WERI-Rb-1 (cell line): ENCODE results near the gene TMX1.
A peak's percentile ranks its signal among the peaks of the same experiment; 100 is the strongest.
"Not testable (repeated sequence)": the region's sequence is repeated elsewhere in the genome, so short reads cannot be mapped to it uniquely, and the experiment has no call there.

Experiments
- DNase-seq: peaks from one replicate; pipeline ENCODE4 v3.0.0-alpha.2; 2020
- H3K27ac ChIP-seq: fragments of 250-450 bp; sonication (Bioruptor Pico); 2 replicates; pipeline ENCODE4 v1.5.1; 2020; ENCODE audit warnings: mild to moderate bottlenecking, moderate library complexity
- H3K27me3 ChIP-seq: fragments of 250-450 bp; sonication (Bioruptor Pico); 2 replicates; pipeline ENCODE4 v1.5.1; 2021; ENCODE audit warnings: mild to moderate bottlenecking, low read depth, moderate library complexity; ENCODE audit not compliant: insufficient read depth, severe bottlenecking
- H3K36me3 ChIP-seq: fragments of 250-450 bp; sonication (Bioruptor Pico); 2 replicates; pipeline ENCODE4 v1.5.1; 2020; ENCODE audit warnings: mild to moderate bottlenecking, moderate library complexity
- H3K4me3 ChIP-seq: 2 replicates; pipeline ENCODE4 v1.5.1; 2011; ENCODE audit warnings: low read depth, mild to moderate bottlenecking, control low read depth, low read length
- H3K9me3 ChIP-seq: fragments of 250-450 bp; sonication (Bioruptor Pico); 2 replicates; pipeline ENCODE4 v1.5.1; 2021; ENCODE audit warnings: mild to moderate bottlenecking, moderate library complexity; ENCODE audit not compliant: severe bottlenecking
- TF ChIP-seq, protein P1 (sequence below): IDR thresholded peaks from 2 replicates; pipeline ENCODE4 v1.5.1; 2011; ENCODE audit warnings: low read depth, mild to moderate bottlenecking, control low read depth, inconsistent platforms, low read length

The TMX1 gene

DNA sequence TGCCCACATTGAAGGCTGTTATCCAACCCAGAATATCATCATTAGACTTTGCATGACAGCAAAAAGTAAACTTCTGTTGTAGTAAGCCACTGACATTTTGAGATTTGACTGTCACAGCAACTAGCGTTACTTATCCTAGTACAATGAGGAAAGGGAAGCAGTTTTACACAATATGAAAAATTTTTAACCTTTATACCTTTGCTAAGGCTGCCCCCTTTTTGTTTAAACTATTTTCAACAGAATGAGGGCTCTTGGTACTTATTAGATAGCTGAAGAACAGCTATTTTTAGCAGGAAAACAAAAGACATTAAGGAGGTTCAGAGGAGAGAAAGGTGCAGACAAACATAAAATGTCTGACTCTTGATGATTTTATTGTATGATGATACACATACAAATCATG, 23.4 kb upstream of the TMX1 start:
- Histone ChIP-seq H3K36me3 (no peaks in the 10 kb centered on the region), H3K27me3 (no peaks in the 10 kb centered on the region), H3K27ac (no peak overlapping the region), H3K4me3 (no peak overlapping the region), H3K9me3 (no peaks in the 10 kb centered on the region)
- no peak for DNase-seq
- TF ChIP-seq, protein P1, sequence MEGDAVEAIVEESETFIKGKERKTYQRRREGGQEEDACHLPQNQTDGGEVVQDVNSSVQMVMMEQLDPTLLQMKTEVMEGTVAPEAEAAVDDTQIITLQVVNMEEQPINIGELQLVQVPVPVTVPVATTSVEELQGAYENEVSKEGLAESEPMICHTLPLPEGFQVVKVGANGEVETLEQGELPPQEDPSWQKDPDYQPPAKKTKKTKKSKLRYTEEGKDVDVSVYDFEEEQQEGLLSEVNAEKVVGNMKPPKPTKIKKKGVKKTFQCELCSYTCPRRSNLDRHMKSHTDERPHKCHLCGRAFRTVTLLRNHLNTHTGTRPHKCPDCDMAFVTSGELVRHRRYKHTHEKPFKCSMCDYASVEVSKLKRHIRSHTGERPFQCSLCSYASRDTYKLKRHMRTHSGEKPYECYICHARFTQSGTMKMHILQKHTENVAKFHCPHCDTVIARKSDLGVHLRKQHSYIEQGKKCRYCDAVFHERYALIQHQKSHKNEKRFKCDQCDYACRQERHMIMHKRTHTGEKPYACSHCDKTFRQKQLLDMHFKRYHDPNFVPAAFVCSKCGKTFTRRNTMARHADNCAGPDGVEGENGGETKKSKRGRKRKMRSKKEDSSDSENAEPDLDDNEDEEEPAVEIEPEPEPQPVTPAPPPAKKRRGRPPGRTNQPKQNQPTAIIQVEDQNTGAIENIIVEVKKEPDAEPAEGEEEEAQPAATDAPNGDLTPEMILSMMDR = no peak

DNA sequence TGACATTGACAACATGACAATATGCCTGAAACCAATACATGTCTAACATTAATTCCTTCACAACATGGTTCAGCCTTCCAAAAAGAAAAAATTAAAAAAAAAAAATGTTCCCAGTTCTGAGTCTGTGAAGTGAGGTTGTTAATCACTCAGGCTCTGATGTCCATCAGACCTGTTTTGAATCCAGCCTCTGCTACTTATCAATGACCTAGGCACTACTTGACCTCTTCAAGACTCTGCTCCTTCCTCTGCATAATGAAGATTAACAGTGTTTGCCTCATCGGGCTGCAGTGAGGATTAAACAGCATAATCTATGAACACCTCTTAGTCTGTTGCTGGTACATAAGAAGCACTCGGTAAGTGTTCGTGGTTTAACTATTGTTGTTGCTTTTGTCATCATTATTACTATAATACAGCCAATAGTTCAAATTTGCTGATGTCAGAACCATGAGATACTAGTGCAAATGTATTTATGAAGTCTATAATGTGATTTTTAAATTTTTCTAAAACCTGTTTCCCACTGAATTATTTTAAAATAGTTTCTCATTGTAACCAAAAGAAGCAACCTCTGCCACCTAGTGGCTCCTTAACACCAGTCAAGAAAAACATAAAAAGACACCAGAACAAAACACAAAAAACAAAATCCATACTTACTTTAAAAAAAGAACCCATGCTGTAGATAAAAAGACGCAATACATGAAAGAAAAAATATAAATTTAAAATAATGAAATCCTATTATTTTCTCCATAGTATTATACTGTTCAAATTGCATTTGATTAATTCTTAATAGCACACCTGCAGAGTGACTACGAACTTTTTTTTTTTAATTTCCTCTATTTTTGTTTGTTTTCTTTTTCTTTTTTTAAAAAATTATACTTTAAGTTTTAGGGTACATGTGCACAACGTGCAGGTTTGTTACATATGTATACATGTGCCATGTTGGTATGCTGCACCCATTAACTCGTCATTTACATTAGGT, 20.3 kb upstream of the TMX1 start:
- peaks cover 3% of the 10 kb centered on the region for H3K9me3 ChIP-seq
- H3K4me3 ChIP-seq = peak overlapping the region; percentile 46
- peak overlapping the region; percentile 51 for H3K27ac ChIP-seq
- H3K36me3 ChIP-seq = no peaks in the 10 kb centered on the region
- TF ChIP-seq, protein P1 = peak; percentile 17; the same call in 1 of the 2 replicates
- DNase-seq = peak; percentile 33
- H3K27me3 ChIP-seq = no peaks in the 10 kb centered on the region

DNA sequence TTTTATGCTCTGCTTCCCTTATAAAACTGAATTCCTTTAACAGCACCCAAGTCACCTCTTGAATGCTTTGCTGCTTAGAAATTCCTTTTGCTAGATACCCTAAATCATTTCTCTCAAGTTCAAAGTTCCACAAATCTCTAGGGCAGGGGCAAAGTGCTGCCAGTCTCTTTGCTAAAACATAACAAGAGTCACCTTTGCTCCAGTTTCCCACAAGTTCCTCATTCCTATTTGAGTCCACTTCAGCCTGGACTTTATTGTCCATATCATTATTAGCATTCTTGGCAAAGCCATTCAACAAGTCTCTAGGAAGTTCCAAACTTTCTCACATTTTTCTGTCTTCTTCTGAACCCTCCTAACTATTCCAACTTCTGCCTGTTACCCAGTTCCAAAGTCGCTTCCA, 16.6 kb upstream of the TMX1 start:
- not testable (repeated sequence) for H3K9me3 ChIP-seq, H3K27ac ChIP-seq, DNase-seq, H3K27me3 ChIP-seq, H3K4me3 ChIP-seq, H3K36me3 ChIP-seq

DNA sequence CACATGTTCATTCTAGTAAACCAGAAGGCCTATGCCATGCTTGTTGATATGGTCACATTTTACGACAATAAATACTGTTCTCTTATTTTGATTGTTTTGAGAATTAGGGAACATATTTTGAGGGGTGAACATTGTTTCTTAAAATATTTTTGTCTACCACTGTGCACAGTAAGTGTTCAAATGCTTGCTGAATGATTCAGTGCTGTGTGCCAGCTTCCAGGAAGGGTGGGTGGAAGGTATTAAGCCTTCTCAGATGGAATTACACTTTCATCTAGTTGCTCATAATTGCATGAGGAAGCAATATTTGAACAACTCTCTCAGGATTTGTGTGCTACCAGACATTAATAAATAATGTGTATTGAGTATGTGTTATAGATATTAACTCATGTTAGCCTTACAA, 15.5 kb upstream of the TMX1 start:
- DNase-seq = no peak
- Histone ChIP-seq H3K9me3 (peaks cover 3% of the 10 kb centered on the region), H3K4me3 (no peak overlapping the region), H3K36me3 (no peaks in the 10 kb centered on the region), H3K27me3 (no peaks in the 10 kb centered on the region), H3K27ac (no peak overlapping the region)
- TF ChIP-seq, protein P1 = no peak

DNA sequence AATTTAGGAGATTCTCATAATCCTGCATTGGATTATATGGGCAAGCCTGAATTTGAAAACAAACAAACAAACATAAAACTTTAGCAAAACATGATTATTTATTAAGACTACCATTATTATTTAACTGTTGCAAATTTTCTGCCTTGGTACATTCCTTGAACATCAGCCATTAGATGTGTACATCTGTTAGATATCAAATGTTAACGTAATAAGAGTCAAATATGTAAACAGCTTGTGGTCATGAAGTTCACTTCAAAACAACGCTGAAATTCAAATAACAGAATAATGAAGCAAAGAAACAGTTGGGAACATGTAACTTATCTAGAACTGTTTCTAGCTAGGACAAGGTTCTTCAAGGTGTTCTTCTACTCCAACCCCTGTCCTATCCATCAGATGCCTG, 14.3 kb upstream of the TMX1 start:
- Histone ChIP-seq H3K36me3 (no peaks in the 10 kb centered on the region), H3K27me3 (no peaks in the 10 kb centered on the region), H3K4me3 (no peak overlapping the region), H3K27ac (no peak overlapping the region), H3K9me3 (peaks cover 3% of the 10 kb centered on the region)
- TF ChIP-seq, protein P1 = no peak
- no peak for DNase-seq

DNA sequence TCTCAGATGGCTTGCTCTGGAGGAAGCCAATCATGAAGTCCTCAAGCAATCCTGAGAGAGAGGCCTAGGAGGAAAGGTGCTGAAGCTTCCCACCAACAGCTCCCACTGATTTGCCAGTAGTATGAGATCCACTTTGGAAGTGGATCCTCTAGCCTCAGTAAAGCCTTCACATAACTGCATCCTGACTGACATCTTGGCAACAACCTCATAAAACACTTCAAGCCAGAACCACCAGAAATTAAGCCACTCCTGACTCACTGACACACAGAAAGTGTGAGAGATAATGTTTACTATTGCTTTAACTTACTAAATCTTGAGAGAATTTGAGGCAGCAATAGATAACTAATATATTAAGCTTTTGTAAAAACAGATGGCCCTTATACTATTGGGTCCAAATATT, 11.7 kb upstream of the TMX1 start:
- H3K27ac ChIP-seq = no peak overlapping the region
- TF ChIP-seq, protein P1 = no peak

More for the DNA sequence above, 11.7 kb upstream of the TMX1 start:
- no peak for DNase-seq
- no peaks in the 10 kb centered on the region for H3K36me3 ChIP-seq
- H3K27me3 ChIP-seq = no peaks in the 10 kb centered on the region
- no peaks in the 10 kb centered on the region for H3K9me3 ChIP-seq
- no peak overlapping the region for H3K4me3 ChIP-seq
